Lower lobe of right lung (tissue), 2 donors: Measurements from ENCODE around the gene ECHS1. TPM values are rescaled to one million over a fixed set of nuclear protein-coding genes. Genes with fewer than 3 reads are reported as not detected.

ENCODE experiments used
- ATAC-seq, 2 donors: fragments of 200-7000 bp; cut with Tn5 transposase; one replicate each; pipeline ENCODE4 v1.9.1; 2020 to 2022; ENCODE audit warnings: mild to moderate bottlenecking in 2 of 2, moderate library complexity in 2 of 2
- DNase-seq: peaks from one replicate; pipeline ENCODE4 v3.0.0-alpha.2; 2020
- H3K27ac ChIP-seq: fragments of 200-600 bp; one replicate; pipeline ENCODE4 v1.8.0; 2022
- H3K27me3 ChIP-seq: fragments of 200-600 bp; one replicate; pipeline ENCODE4 v1.8.0; 2022; ENCODE audit warnings: low read depth
- H3K36me3 ChIP-seq: fragments of 200-600 bp; one replicate; pipeline ENCODE4 v1.8.0; 2022; ENCODE audit warnings: mild to moderate bottlenecking
- H3K4me1 ChIP-seq: fragments of 200-600 bp; one replicate; pipeline ENCODE4 v1.8.0; 2022
- H3K4me3 ChIP-seq: fragments of 200-600 bp; one replicate; pipeline ENCODE4 v1.8.0; 2022; ENCODE audit warnings: mild to moderate bottlenecking
- H3K9me3 ChIP-seq: fragments of 200-600 bp; one replicate; pipeline ENCODE4 v1.8.0; 2022
- CTCF ChIP-seq: fragments of 200-600 bp; IDR thresholded peaks from one replicate; pipeline ENCODE4 v1.8.0; 2022; ENCODE audit warnings: antibody characterized with exemption, mild to moderate bottlenecking
- intact Hi-C: fragments of 100-400 bp; cut with DNase I; formaldehyde crosslinking; loops from one replicate; pipeline ENCODE4 v1.11.0; 2022
- total RNA-seq: library from RNA; stranded (reverse); fragmentation: NEBNext Ultra II Directional; extraction: Animal tissue kit (Norgen Biotek cat#: 25700); gene quantifications from one replicate; pipeline ENCODE4 v1.2.1, GENCODE V29; 2021
- donor health status: DM: no; HTN: yes; CAD: no; lungs with severe emphysema.

The ECHS1 gene
- total RNA-seq, 1 donor from 2014 or later = 59.5 TPM

- Histone ChIP-seq H3K27me3 (peaks cover 47% of the 10 kb centered on the region), H3K4me3 (no peak overlapping the region), H3K9me3 (no peaks in the 10 kb centered on the region), H3K4me1 (no peaks in the 10 kb centered on the region), H3K36me3 (no peaks in the 10 kb centered on the region), H3K27ac (no peak overlapping the region)
- DNase-seq = no peak
- no peak for ATAC-seq
- no peak for TF ChIP-seq CTCF
- intact Hi-C loops = no loop called here
Measured at GRCh38 chr10:133343558-133343957, 29.6 kb downstream of the ECHS1 start.

- H3K36me3 ChIP-seq = no peaks in the 10 kb centered on the region
- no peaks in the 10 kb centered on the region for H3K4me1 ChIP-seq
- H3K4me3 ChIP-seq = no peak overlapping the region
- H3K9me3 ChIP-seq = no peaks in the 10 kb centered on the region
- TF ChIP-seq CTCF = no peak
- H3K27me3 ChIP-seq = peaks cover 40% of the 10 kb centered on the region
- ATAC-seq (no peak), DNase-seq (no peak)
- intact Hi-C loops = no loop called here
- no peak overlapping the region for H3K27ac ChIP-seq
Measured at GRCh38 chr10:133342942-133343341, 30.2 kb downstream of the ECHS1 start.

- TF ChIP-seq CTCF = no peak
- no peak for ATAC-seq
- intact Hi-C loops = no loop called here
- H3K36me3 ChIP-seq = no peaks in the 10 kb centered on the region
- H3K4me1 ChIP-seq = no peaks in the 10 kb centered on the region
- H3K9me3 ChIP-seq = no peaks in the 10 kb centered on the region
- no peak overlapping the region for H3K4me3 ChIP-seq
- peaks cover 32% of the 10 kb centered on the region for H3K27me3 ChIP-seq
- H3K27ac ChIP-seq = no peak overlapping the region
- DNase-seq = no peak
Measured at GRCh38 chr10:133341983-133342382, 31.2 kb downstream of the ECHS1 start.

- peaks cover 40% of the 10 kb centered on the region for H3K27me3 ChIP-seq
- no peaks in the 10 kb centered on the region for H3K9me3 ChIP-seq
- no peak for TF ChIP-seq CTCF
- DNase-seq (peak; percentile 39), ATAC-seq (no peak)
- H3K4me3 ChIP-seq = no peak overlapping the region
- intact Hi-C loops = no loop called here
- H3K36me3 ChIP-seq = no peaks in the 10 kb centered on the region
- H3K4me1 ChIP-seq = peaks cover 19% of the 10 kb centered on the region
- H3K27ac ChIP-seq = no peak overlapping the region
Measured at GRCh38 chr10:133339708-133340380, 33.3 kb downstream of the ECHS1 start.

GRCh38 chr10:133338080-133339071 is 34.8 kb downstream of the ECHS1 start:
- H3K27ac ChIP-seq = no peak overlapping the region
- no peaks in the 10 kb centered on the region for H3K9me3 ChIP-seq
- no peak for TF ChIP-seq CTCF
- ATAC-seq (no peak), DNase-seq (no peak)
- intact Hi-C loops = no loop called here
- H3K4me3 ChIP-seq = no peak overlapping the region
- peaks cover 22% of the 10 kb centered on the region for H3K4me1 ChIP-seq
- no peaks in the 10 kb centered on the region for H3K36me3 ChIP-seq
- peaks cover 39% of the 10 kb centered on the region for H3K27me3 ChIP-seq
